ENCODE measurements around the gene DSC2. TPM values are rescaled to one million over a fixed set of nuclear protein-coding genes. Genes with fewer than 3 reads are reported as not detected.

Gene DSC2
- total RNA-seq, 1 donor from 2014 or later: 26.0 TPM

GRCh38 chr18:31010601-31011000 is 91.6 kb downstream of the DSC2 start:
- intact Hi-C loops (cut with DNase I): no loop called here

More at GRCh38 chr18:31010601-31011000, 91.6 kb downstream of the DSC2 start:
- DNase-seq (no peak), ATAC-seq (ENCODE audit: poor library complexity) (no peak)

Other genes with a start within 250 kb of the DSC2 start
- not detected for gene DSC3, start 59.7 kb downstream of the DSC2 start, total RNA-seq
- gene DSC1, start 60.4 kb upstream of the DSC2 start, total RNA-seq: 4.6 TPM
- gene DSG1, start 215.7 kb upstream of the DSC2 start, total RNA-seq: 0.89 TPM

Measured in Right ventricle myocardium superior (tissue), 1 donor.